H1 (cell line): ENCODE measurements around the gene KCNK2. TPM values are rescaled to one million over a fixed set of nuclear protein-coding genes. Genes with fewer than 3 reads are reported as not detected.

Experiments used
- CTCF ChIA-PET: fragments of 300-600 bp; sonication (Branson Sonifier 250); formaldehyde crosslinking; loops from one replicate; lab custom pipeline; 2021; ENCODE audit not compliant: partially characterized antibody; lab: Charles Lee
- POLR2A ChIA-PET: fragments of 300-600 bp; sonication (Branson Sonifier 250); formaldehyde crosslinking; loops from one replicate; lab custom pipeline; 2021; ENCODE audit warnings: inconsistent platforms; ENCODE audit not compliant: partially characterized antibody; lab: Charles Lee
- DNase-seq, 2 experiments: peaks; one replicate each; pipeline versions ENCODE4 v3.0.0 to v3.0.0-alpha.2; 2010 to 2022; ENCODE audit warnings: low spot score in 2 of 2, low read depth in 1 of 2, mixed read lengths in 1 of 2
- FAIRE-seq: peaks from 2 replicates; lab custom pipeline; 2011; peaks lifted over from hg19 to GRCh38; lab: Jason Lieb, UNC
- H2AFZ ChIP-seq: 2 replicates; pipeline ENCODE4 v1.8.1; 2012; ENCODE audit warnings: low read length, inconsistent platforms
- H2AK5ac ChIP-seq: 2 replicates; pipeline ENCODE4 v1.6.1; 2013; ENCODE audit warnings: low read depth, low read length
- H2BK120ac ChIP-seq: replicated peaks from 2 replicates; pipeline ENCODE3; 2013; ENCODE audit warnings: low read depth, low read length, inconsistent platforms
- H2BK12ac ChIP-seq: 2 replicates; pipeline ENCODE4 v1.6.1; 2013; ENCODE audit warnings: low read depth, low read length
- H2BK15ac ChIP-seq: 2 replicates; pipeline ENCODE4 v1.6.1; 2013; ENCODE audit warnings: low read length
- H2BK20ac ChIP-seq: 2 replicates; pipeline ENCODE4 v1.6.1; 2013; ENCODE audit warnings: low read length
- H2BK5ac ChIP-seq: 2 replicates; pipeline ENCODE4 v1.6.1; 2013; ENCODE audit warnings: low read depth, low read length
- H3K14ac ChIP-seq: 2 replicates; pipeline ENCODE4 v1.6.1; 2013; ENCODE audit warnings: inconsistent platforms; ENCODE audit not compliant: insufficient read length
- H3K18ac ChIP-seq: 2 replicates; pipeline ENCODE4 v1.6.1; 2013; ENCODE audit warnings: low read length; ENCODE audit errors: extremely low read depth
- H3K23ac ChIP-seq: 2 replicates; pipeline ENCODE4 v1.6.1; 2013; ENCODE audit warnings: inconsistent platforms; ENCODE audit not compliant: insufficient read length
- H3K23me2 ChIP-seq: 2 replicates; pipeline ENCODE4 v1.6.1; 2013; ENCODE audit warnings: low read depth, low read length
- H3K27ac ChIP-seq: 2 replicates; pipeline ENCODE4 v1.6.1; 2011; ENCODE audit warnings: low read depth, low read length, inconsistent platforms
- H3K27me3 ChIP-seq, 4 experiments: replicated peaks in 1 of 4; 1 replicate in 1 of 4; 2 replicates in 3 of 4; pipeline versions ENCODE4 v1.6.1 to v1.8.1; 2011 to 2013; ENCODE audit warnings: low read length in 3 of 4, mild to moderate bottlenecking in 3 of 4, inconsistent platforms in 2 of 4, mixed read lengths in 2 of 4, moderate library complexity in 1 of 4; ENCODE audit not compliant: control insufficient read depth in 3 of 4, insufficient read depth in 3 of 4; ENCODE audit errors: extremely low read depth in 1 of 4
- H3K36me3 ChIP-seq, 4 experiments: 2 replicates each; pipeline versions ENCODE4 v1.6.1 to v1.8.1; 2011 to 2013; ENCODE audit warnings: mild to moderate bottlenecking in 4 of 4, low read length in 3 of 4, moderate library complexity in 2 of 4, control low read depth in 1 of 4, inconsistent platforms in 1 of 4; ENCODE audit not compliant: insufficient read depth in 4 of 4, control insufficient read depth in 2 of 4
- H3K4ac ChIP-seq: replicated peaks from 2 replicates; pipeline ENCODE3; 2013; ENCODE audit warnings: low read length, low read depth, mixed read lengths, inconsistent platforms; ENCODE audit not compliant: insufficient read length
- H3K4me1 ChIP-seq, 4 experiments: replicated peaks in 1 of 4; 1 replicate in 1 of 4; 2 replicates in 3 of 4; pipeline versions ENCODE4 v1.6.1 to v1.8.1; 2011 to 2013; ENCODE audit warnings: low read length in 3 of 4, inconsistent platforms in 2 of 4, mixed read lengths in 1 of 4; ENCODE audit not compliant: insufficient read depth in 4 of 4, control insufficient read depth in 3 of 4
- H3K4me2 ChIP-seq, 2 experiments: 2 replicates each; pipeline versions ENCODE4 v1.6.1 to v1.8.1; 2011 to 2013; ENCODE audit warnings: low read depth in 2 of 2, low read length in 2 of 2, control low read depth in 1 of 2, inconsistent platforms in 1 of 2, mild to moderate bottlenecking in 1 of 2; ENCODE audit not compliant: insufficient read depth in 1 of 2
- H3K4me3 ChIP-seq, 4 experiments: fragments of 200-600, 300-600 bp in 1 of 4; sonication (generic), shearing (Covaris generic), sonication (Bioruptor Twin) in 1 of 4; 2 replicates each; pipeline versions ENCODE4 v1.5.1 to v1.8.1; 2011 to 2016; ENCODE audit warnings: low read length in 4 of 4, low read depth in 3 of 4, control low read depth in 2 of 4, inconsistent platforms in 2 of 4, mild to moderate bottlenecking in 2 of 4, mixed read lengths in 1 of 4, moderate library complexity in 1 of 4; ENCODE audit not compliant: insufficient read depth in 2 of 4; ENCODE audit errors: extremely low read depth in 1 of 4
- H3K56ac ChIP-seq: replicated peaks from 2 replicates; pipeline ENCODE3; 2013; ENCODE audit warnings: low read depth, mild to moderate bottlenecking, mixed read lengths, low read length, inconsistent platforms; ENCODE audit not compliant: insufficient read length
- H3K79me1 ChIP-seq: 2 replicates; pipeline ENCODE4 v1.6.1; 2013; ENCODE audit warnings: low read depth, low read length, control low read depth
- H3K79me2 ChIP-seq, 2 experiments: 2 replicates each; pipeline versions ENCODE4 v1.6.1 to v1.8.1; 2012 to 2013; ENCODE audit warnings: low read length in 2 of 2, mild to moderate bottlenecking in 2 of 2, inconsistent platforms in 1 of 2; ENCODE audit not compliant: insufficient read depth in 2 of 2, control insufficient read depth in 1 of 2
- H3K9ac ChIP-seq, 4 experiments: replicated peaks in 1 of 4; 1 replicate in 1 of 4; 2 replicates in 3 of 4; pipeline versions ENCODE4 v1.6.1 to v1.8.1; 2011 to 2013; ENCODE audit warnings: low read depth in 3 of 4, low read length in 3 of 4, control low read depth in 2 of 4, mild to moderate bottlenecking in 2 of 4, moderate library complexity in 2 of 4, inconsistent platforms in 1 of 4; ENCODE audit errors: extremely low read depth in 1 of 4
- H3K9me3 ChIP-seq, 2 experiments: 2 replicates each; pipeline versions ENCODE4 v1.6.1 to v1.8.1; 2012 to 2013; ENCODE audit warnings: mild to moderate bottlenecking in 2 of 2, moderate library complexity in 2 of 2, control low read depth in 1 of 2, inconsistent platforms in 1 of 2, low read depth in 1 of 2, low read length in 1 of 2, mixed read lengths in 1 of 2; ENCODE audit not compliant: insufficient read depth in 2 of 2
- H4K20me1 ChIP-seq, 2 experiments: replicated peaks in 1 of 2; 2 replicates each; pipeline versions ENCODE3 to v1.8.1; 2011 to 2013; ENCODE audit warnings: inconsistent platforms in 2 of 2, low read length in 2 of 2, mild to moderate bottlenecking in 1 of 2; ENCODE audit not compliant: insufficient read depth in 2 of 2, control insufficient read depth in 1 of 2
- H4K5ac ChIP-seq: 2 replicates; pipeline ENCODE4 v1.6.1; 2013; ENCODE audit warnings: low read length, low read depth, mixed read lengths, inconsistent platforms; ENCODE audit not compliant: insufficient read length
- H4K8ac ChIP-seq: 2 replicates; pipeline ENCODE4 v1.8.0; 2013; ENCODE audit warnings: mild to moderate bottlenecking, moderate library complexity, low read length, inconsistent platforms; ENCODE audit not compliant: insufficient read depth; ENCODE audit errors: extremely low read depth
- H4K91ac ChIP-seq: replicated peaks from 2 replicates; pipeline ENCODE3; 2013; ENCODE audit warnings: low read length, mixed read lengths, inconsistent platforms; ENCODE audit not compliant: insufficient read length
- CEBPB ChIP-seq: IDR thresholded peaks from 2 replicates; pipeline ENCODE4 v1.6.1; 2012; ENCODE audit warnings: low read depth, low read length
- EP300 ChIP-seq, 2 experiments: IDR thresholded peaks; 1 replicate in 1 of 2; 2 replicates in 1 of 2; pipeline ENCODE4 v1.6.1; 2011 to 2012; ENCODE audit warnings: low read depth in 2 of 2, low read length in 2 of 2, mild to moderate bottlenecking in 2 of 2, borderline replicate concordance in 1 of 2, inconsistent platforms in 1 of 2, moderate library complexity in 1 of 2
- KDM1A ChIP-seq: fragments of 200-600, 300-600 bp; sonication (generic); IDR thresholded peaks from 2 replicates; pipeline ENCODE4 v1.7.1; 2016; ENCODE audit warnings: mild to moderate bottlenecking, low read length, borderline replicate concordance
- NANOG ChIP-seq: IDR thresholded peaks from 2 replicates; pipeline ENCODE4 v1.6.1; 2011; ENCODE audit warnings: low read length, low read depth, mild to moderate bottlenecking, inconsistent platforms; ENCODE audit not compliant: insufficient read depth, poor library complexity, severe bottlenecking
- PHF8 ChIP-seq: fragments of 200-600 bp; sonication (generic); conservative IDR thresholded peaks from 2 replicates; pipeline ENCODE4 v1.7.1; 2012; ENCODE audit warnings: low read depth, mild to moderate bottlenecking, inconsistent platforms, low read length, moderate library complexity
- POU5F1 ChIP-seq: IDR thresholded peaks from 2 replicates; pipeline ENCODE4 v1.6.1; 2011; ENCODE audit warnings: low read depth, mild to moderate bottlenecking, low read length, moderate library complexity
- TAF7 ChIP-seq: optimal IDR thresholded peaks from 2 replicates; pipeline ENCODE3; 2011; ENCODE audit warnings: low read depth, mild to moderate bottlenecking, inconsistent platforms, low read length, moderate library complexity, borderline replicate concordance
- WGBS, 2 experiments: shearing (Covaris generic) in 1 of 2; methylation state at CpG; one replicate each; pipeline versions ENCODE4 v1.1.6 to v1.1.7; 2013 to 2015; ENCODE audit warnings: low lambda C conversion rate in 2 of 2, mixed read lengths in 2 of 2, inconsistent platforms in 1 of 2, low coverage in 1 of 2, missing lambda C conversion rate in 1 of 2; ENCODE audit not compliant: insufficient replicate concordance in 2 of 2, insufficient coverage in 1 of 2, insufficient read length in 1 of 2; ENCODE audit errors: extremely low coverage in 1 of 2, missing lambda C conversion rate in 1 of 2; 5-methylcytosine and 5-hydroxymethylcytosine counted together
- polyA plus RNA-seq, 7 experiments: library from polyadenylated mRNA; depleted of rRNA in 3 of 7; stranded (reverse) in 5 of 7; unstranded in 2 of 7; fragments of >200 nt in 5 of 7; fragments of 200-250 nt in 2 of 7; gene quantifications; 1 replicate in 5 of 7; 2 replicates in 1 of 7; 4 replicates in 1 of 7; pipeline versions ENCODE4 v1.2.1 to v1.2.3, GENCODE V29; 2011 to 2013; ENCODE audit warnings: missing spikeins in 2 of 7, mixed read lengths in 2 of 7
- total RNA-seq: library from RNA; stranded (reverse); fragmentation: NEBNext Ultra II Directional; extraction: Animal tissue kit (Norgen Biotek cat#: 25700); gene quantifications from 2 replicates; pipeline ENCODE4 v1.2.1, GENCODE V29; 2021
- TF ChIP-seq, protein P1 (sequence below): IDR thresholded peaks from 2 replicates; pipeline ENCODE4 v1.6.1; 2011; ENCODE audit warnings: low read length, improper control_type of control experiment

The KCNK2 gene
- total and polyA plus RNA-seq, 2 of the 8 experiments (the other 6 are each of a cell fraction or from before 2014, with no cell fraction given) = 0.59 to 1.2 TPM

DNA sequence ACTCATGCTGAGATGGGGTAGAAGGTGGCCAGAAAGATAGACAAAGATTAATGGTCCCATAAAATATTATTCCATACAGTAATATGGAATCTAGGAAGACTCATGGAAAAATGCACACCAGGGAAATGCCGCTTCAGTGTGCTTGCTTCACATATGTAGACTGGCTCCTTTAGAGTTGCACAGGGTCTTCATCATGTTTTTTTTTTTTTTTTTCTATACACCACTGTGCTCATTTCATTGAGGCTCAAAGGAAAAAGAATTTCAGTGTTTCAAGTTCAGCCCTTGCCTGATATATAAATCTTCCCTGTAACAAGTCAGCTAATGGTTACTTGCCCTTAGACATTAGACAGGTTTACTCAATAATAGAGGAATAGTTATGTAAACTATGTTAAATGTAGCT, 33.2 kb downstream of the KCNK2 start:
- H4K20me1 ChIP-seq = no peaks in the 10 kb centered on the region
- H2AFZ ChIP-seq = no peak overlapping the region
- no peak overlapping the region for H2BK20ac ChIP-seq
- H3K23ac ChIP-seq = no peak overlapping the region
- no peak overlapping the region for H3K27ac ChIP-seq
- DNase-seq (no peak), FAIRE-seq (no peak)
- H4K5ac ChIP-seq = no peak overlapping the region
- no peaks in the 10 kb centered on the region for H3K36me3 ChIP-seq
- H3K27me3 ChIP-seq = no peaks in the 10 kb centered on the region
- no peak overlapping the region for H2BK12ac ChIP-seq
- TF ChIP-seq CEBPB (no peak), PHF8 (no peak), TAF7 (no peak), EP300 (IDR thresholded peaks at IDR 0.05; ENCODE audit: borderline replicate concordance in 1 of 2, low read depth in 2 of 2, low read length in 2 of 2) (no peak), NANOG (no peak), KDM1A (no peak), POU5F1 (no peak)
- TF ChIP-seq, protein P1, sequence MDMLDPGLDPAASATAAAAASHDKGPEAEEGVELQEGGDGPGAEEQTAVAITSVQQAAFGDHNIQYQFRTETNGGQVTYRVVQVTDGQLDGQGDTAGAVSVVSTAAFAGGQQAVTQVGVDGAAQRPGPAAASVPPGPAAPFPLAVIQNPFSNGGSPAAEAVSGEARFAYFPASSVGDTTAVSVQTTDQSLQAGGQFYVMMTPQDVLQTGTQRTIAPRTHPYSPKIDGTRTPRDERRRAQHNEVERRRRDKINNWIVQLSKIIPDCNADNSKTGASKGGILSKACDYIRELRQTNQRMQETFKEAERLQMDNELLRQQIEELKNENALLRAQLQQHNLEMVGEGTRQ = no peak
- no peak overlapping the region for H3K18ac ChIP-seq
- no peaks in the 10 kb centered on the region; the same call in 1 of the 2 replicates for H3K23me2 ChIP-seq
- ChIA-PET CTCF (no interaction called here), POLR2A (no interaction called here)
- no peaks in the 10 kb centered on the region for H3K4me1 ChIP-seq
- no peak overlapping the region for H3K9ac ChIP-seq
- no peak overlapping the region for H3K56ac ChIP-seq
- no peak overlapping the region for H4K8ac ChIP-seq
- H3K4ac ChIP-seq = no peak overlapping the region
- 100% methylated on average over 1 of the region's 1 CpG; no CpG with 5 or more reads in 1 of the 2 experiments for WGBS, 2 experiments
- no peak overlapping the region for H3K4me2 ChIP-seq
- no peak overlapping the region for H2BK120ac ChIP-seq
- no peaks in the 10 kb centered on the region for H3K79me1 ChIP-seq
- no peaks in the 10 kb centered on the region for H3K79me2 ChIP-seq
- no peak overlapping the region for H2AK5ac ChIP-seq
- H2BK15ac ChIP-seq = no peak overlapping the region
- no peak overlapping the region for H2BK5ac ChIP-seq
- H3K9me3 ChIP-seq = no peaks in the 10 kb centered on the region
- no peak overlapping the region for H4K91ac ChIP-seq
- no peak overlapping the region for H3K14ac ChIP-seq
- H3K4me3 ChIP-seq = no peak overlapping the region
